Measurements from ENCODE around the gene LPAR6. TPM values are rescaled to one million over a fixed set of nuclear protein-coding genes. Genes with fewer than 3 reads are reported as not detected.

LPAR6 gene, protein sequence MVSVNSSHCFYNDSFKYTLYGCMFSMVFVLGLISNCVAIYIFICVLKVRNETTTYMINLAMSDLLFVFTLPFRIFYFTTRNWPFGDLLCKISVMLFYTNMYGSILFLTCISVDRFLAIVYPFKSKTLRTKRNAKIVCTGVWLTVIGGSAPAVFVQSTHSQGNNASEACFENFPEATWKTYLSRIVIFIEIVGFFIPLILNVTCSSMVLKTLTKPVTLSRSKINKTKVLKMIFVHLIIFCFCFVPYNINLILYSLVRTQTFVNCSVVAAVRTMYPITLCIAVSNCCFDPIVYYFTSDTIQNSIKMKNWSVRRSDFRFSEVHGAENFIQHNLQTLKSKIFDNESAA
- total RNA-seq: 6.3 TPM

DNA sequence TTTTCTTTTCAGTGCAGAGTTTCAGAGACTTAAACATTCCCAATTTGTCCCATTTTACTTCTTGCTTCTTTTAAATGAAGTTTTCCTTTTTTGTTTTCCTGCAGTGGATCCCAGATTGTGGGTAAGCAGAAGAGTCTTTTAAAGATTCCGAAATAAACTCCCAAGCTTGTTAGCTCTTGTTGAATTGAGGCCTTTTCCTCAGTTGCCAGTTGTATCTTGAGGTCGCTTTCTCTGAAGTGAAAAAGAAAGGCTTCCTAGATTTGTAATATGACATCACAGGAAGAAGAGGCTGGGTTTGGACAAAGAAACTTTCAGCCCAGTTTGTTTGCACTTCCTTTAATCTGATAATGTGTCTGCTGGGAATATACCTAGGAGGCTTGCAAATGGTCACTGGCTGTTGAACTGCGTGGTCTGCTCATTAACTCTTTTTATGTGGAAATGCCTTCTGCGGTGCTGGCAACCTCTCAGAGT is at the start of gene LPAR6:
LPAR6 (minus strand) TSS at position 233 of the 471 bp plus-strand sequence. CDS start 690 bp downstream, outside the sequence.

Small RNA genes within 50 kb of the gene (small RNA-seq; reads per million reads assigned to genes)
- gene RF00017 (ENCODE audit: low replicate concordance): not detected

Other genes starting within 250 kb of the LPAR6 start
- gene ITM2B, start 179.9 kb downstream of the LPAR6 start, total RNA-seq: 97.3 TPM
- gene RB1, start 109.4 kb downstream of the LPAR6 start, total RNA-seq: 47.3 TPM
- gene RCBTB2, start 120.0 kb upstream of the LPAR6 start, total RNA-seq: 38.5 TPM
- 1.9 TPM for gene CYSLTR2, start 240.8 kb upstream of the LPAR6 start, total RNA-seq

Data from parietal lobe (tissue), 2 donors.